ENCODE data around the gene HSD3B7. TPM values are rescaled to one million over a fixed set of nuclear protein-coding genes. Genes with fewer than 3 reads are reported as not detected.

HSD3B7 gene
- total RNA-seq, 6 donors from 2014 or later, result 10.5 to 38.8 (median 21.3) TPM

GRCh38 chr16:30996985-30997724, 12.1 kb downstream of the HSD3B7 start:
- H3K4me3 ChIP-seq, result peak overlapping the region; percentile 36 to 56 (median 44)
- TF ChIP-seq POLR2AphosphoS5 (IDR thresholded peaks at IDR 0.05) (peak; percentile 40 to 45), POLR2A (IDR thresholded peaks at IDR 0.05) (peak in 2 of 4 donors; percentile 30 to 69), EP300 (IDR thresholded peaks at IDR 0.05) (no peak)
- 2 to 10% methylated on average over 16 to 56 of the region's 60 CpGs for WGBS, 2 donors
- H3K9me3 ChIP-seq, result no peaks in the 10 kb centered on the region
- H3K36me3 ChIP-seq, result no peaks in the 10 kb centered on the region
- H3K27ac ChIP-seq, result peak overlapping the region in 3 of 4 donors; percentile 32 to 84 (median 62)
- no peaks in the 10 kb centered on the region for H3K27me3 ChIP-seq
- ATAC-seq (ENCODE audit: low FRiP score in 2 of 2) (peak; percentile 91 to 96), DNase-seq (peak; percentile 88 to 96)
- peaks cover 14 to 17% (median 15%) of the 10 kb centered on the region in 4 donors for H3K4me1 ChIP-seq

- DNase-seq (no peak), ATAC-seq (ENCODE audit: low FRiP score in 2 of 2) (peak in 1 of 2 donors; percentile 43)
- peak overlapping the region; percentile 36 to 56 (median 44) for H3K4me3 ChIP-seq
- no peaks in the 10 kb centered on the region for H3K36me3 ChIP-seq
- peaks cover 14 to 17% (median 15%) of the 10 kb centered on the region in 4 donors for H3K4me1 ChIP-seq
- TF ChIP-seq POLR2A (IDR thresholded peaks at IDR 0.05), result no peak
- no peak for TF ChIP-seq POLR2AphosphoS5 (IDR thresholded peaks at IDR 0.05)
- TF ChIP-seq EP300 (IDR thresholded peaks at IDR 0.05), result no peak
- no peak for TF ChIP-seq CTCF (IDR thresholded peaks at IDR 0.05)
- 60 to 76% methylated on average over 14 to 21 of the region's 21 CpGs for WGBS, 2 donors
- peak overlapping the region in 2 of 4 donors; percentile 50 to 84 for H3K27ac ChIP-seq
- H3K9me3 ChIP-seq, result no peaks in the 10 kb centered on the region
- H3K27me3 ChIP-seq, result no peaks in the 10 kb centered on the region
Observed at GRCh38 chr16:30997725-30998711, 13.0 kb downstream of the HSD3B7 start.

GRCh38 chr16:30998852-30999761, 14.1 kb downstream of the HSD3B7 start:
- H3K27ac ChIP-seq, result no peak overlapping the region
- H3K27me3 ChIP-seq, result no peaks in the 10 kb centered on the region
- H3K4me3 ChIP-seq, result no peak overlapping the region
- peaks cover 14 to 17% (median 15%) of the 10 kb centered on the region in 4 donors for H3K4me1 ChIP-seq
- no peaks in the 10 kb centered on the region for H3K9me3 ChIP-seq
- DNase-seq (no peak), ATAC-seq (ENCODE audit: low FRiP score in 2 of 2) (no peak)
- no peaks in the 10 kb centered on the region for H3K36me3 ChIP-seq
- 70 to 72% methylated on average over 6 of the region's 6 CpGs for WGBS, 2 donors
- TF ChIP-seq EP300 (IDR thresholded peaks at IDR 0.05), result no peak
- no peak for TF ChIP-seq CTCF (IDR thresholded peaks at IDR 0.05)
- no peak for TF ChIP-seq POLR2A (IDR thresholded peaks at IDR 0.05)
- TF ChIP-seq POLR2AphosphoS5 (IDR thresholded peaks at IDR 0.05), result no peak

- TF ChIP-seq EP300 (IDR thresholded peaks at IDR 0.05) (no peak), POLR2A (IDR thresholded peaks at IDR 0.05) (no peak), POLR2AphosphoS5 (IDR thresholded peaks at IDR 0.05) (no peak), CTCF (IDR thresholded peaks at IDR 0.05) (no peak)
- DNase-seq (no peak), ATAC-seq (ENCODE audit: low FRiP score in 2 of 2) (no peak)
- Histone ChIP-seq H3K9me3 (no peaks in the 10 kb centered on the region), H3K4me3 (no peak overlapping the region), H3K27ac (no peak overlapping the region), H3K27me3 (no peaks in the 10 kb centered on the region), H3K4me1 (peaks cover 14 to 17% (median 15%) of the 10 kb centered on the region in 4 donors), H3K36me3 (no peaks in the 10 kb centered on the region)
- WGBS, 2 donors, result 77 to 86% methylated on average over 19 of the region's 19 CpGs
Observed at GRCh38 chr16:31000671-31001382, 15.8 kb downstream of the HSD3B7 start.
